ENCODE measurements around the gene EI24. TPM values are rescaled to one million over a fixed set of nuclear protein-coding genes. Genes with fewer than 3 reads are reported as not detected.

Gene EI24
- total RNA-seq, 4 donors from 2014 or later, result 53.9 to 107 (median 80.4) TPM

GRCh38 chr11:125551835-125552342 lies 17.4 kb upstream of the EI24 start:
- H3K4me1 ChIP-seq, result no peaks in the 10 kb centered on the region
- in situ Hi-C loops (cut with MboI; ENCODE audit: low pct_ligation_motif_present in 1 of 4, low pct_unique_long_range_greater_than_20kb in 1 of 4, low sequenced_read_pairs in 3 of 4) (no loop called here), intact Hi-C loops (cut with DNase I; ENCODE audit: low total_unique reads) (no loop called here)
- no peak for TF ChIP-seq POLR2A (IDR thresholded peaks at IDR 0.05)
- no peak for TF ChIP-seq CTCF (IDR thresholded peaks at IDR 0.05)
- no peak for TF ChIP-seq EP300 (IDR thresholded peaks at IDR 0.05; ENCODE audit: low read depth)
- peaks cover 18 to 20% of the 10 kb centered on the region in 2 donors for H3K9me3 ChIP-seq
- DNase-seq, result no peak
- no peak overlapping the region for H3K27ac ChIP-seq
- H3K36me3 ChIP-seq, result no peaks in the 10 kb centered on the region
- 20 to 31% methylated on average over 1 of the region's 1 CpG for WGBS, 2 donors (ENCODE audit: low coverage in 1 of 2)
- H3K4me3 ChIP-seq, result no peak overlapping the region
- no peaks in the 10 kb centered on the region for H3K27me3 ChIP-seq

- peaks cover 18 to 20% of the 10 kb centered on the region in 2 donors for H3K9me3 ChIP-seq
- no peaks in the 10 kb centered on the region for H3K4me1 ChIP-seq
- no peaks in the 10 kb centered on the region for H3K27me3 ChIP-seq
- no peak for DNase-seq
- 83 to 92% methylated on average over 2 of the region's 2 CpGs for WGBS, 2 donors (ENCODE audit: low coverage in 1 of 2)
- no peak overlapping the region for H3K27ac ChIP-seq
- intact Hi-C loops (cut with DNase I; ENCODE audit: low total_unique reads), result no loop called here
- no peaks in the 10 kb centered on the region for H3K36me3 ChIP-seq
- no peak overlapping the region for H3K4me3 ChIP-seq
- in situ Hi-C loops (cut with MboI; ENCODE audit: low pct_ligation_motif_present in 1 of 4, low pct_unique_long_range_greater_than_20kb in 1 of 4, low sequenced_read_pairs in 3 of 4), result no loop called here
- TF ChIP-seq POLR2AphosphoS5 (IDR thresholded peaks at IDR 0.05) (no peak), CTCF (IDR thresholded peaks at IDR 0.05) (no peak), EP300 (IDR thresholded peaks at IDR 0.05; ENCODE audit: low read depth) (no peak), POLR2A (IDR thresholded peaks at IDR 0.05) (no peak)
These were observed 16.4 kb upstream of the EI24 start for GRCh38 chr11:125552927-125553326.

GRCh38 chr11:125553357-125553756 lies 15.9 kb upstream of the EI24 start:
- in situ Hi-C loops (cut with MboI; ENCODE audit: low pct_ligation_motif_present in 1 of 4, low pct_unique_long_range_greater_than_20kb in 1 of 4, low sequenced_read_pairs in 3 of 4), result no loop called here
- intact Hi-C loops (cut with DNase I; ENCODE audit: low total_unique reads), result no loop called here
- Histone ChIP-seq H3K27me3 (no peaks in the 10 kb centered on the region), H3K4me3 (no peak overlapping the region), H3K4me1 (no peaks in the 10 kb centered on the region), H3K36me3 (no peaks in the 10 kb centered on the region), H3K9me3 (peaks cover 18 to 20% of the 10 kb centered on the region in 2 donors), H3K27ac (no peak overlapping the region)
- TF ChIP-seq POLR2A (IDR thresholded peaks at IDR 0.05), result no peak
- no peak for DNase-seq
- WGBS, 2 donors (ENCODE audit: low coverage in 1 of 2), result 96 to 100% methylated on average over 1 of the region's 1 CpG

GRCh38 chr11:125554038-125554437 lies 15.2 kb upstream of the EI24 start:
- intact Hi-C loops (cut with DNase I; ENCODE audit: low total_unique reads) (no loop called here), in situ Hi-C loops (cut with MboI; ENCODE audit: low pct_ligation_motif_present in 1 of 4, low pct_unique_long_range_greater_than_20kb in 1 of 4, low sequenced_read_pairs in 3 of 4) (no loop called here)
- 62 to 92% methylated on average over 2 to 3 of the region's 3 CpGs for WGBS, 2 donors (ENCODE audit: low coverage in 1 of 2)
- Histone ChIP-seq H3K4me1 (no peaks in the 10 kb centered on the region), H3K27ac (no peak overlapping the region), H3K9me3 (peaks cover 18 to 20% of the 10 kb centered on the region in 2 donors), H3K4me3 (no peak overlapping the region), H3K36me3 (no peaks in the 10 kb centered on the region), H3K27me3 (no peaks in the 10 kb centered on the region)
- TF ChIP-seq CTCF (IDR thresholded peaks at IDR 0.05) (no peak), POLR2A (IDR thresholded peaks at IDR 0.05) (no peak), POLR2AphosphoS5 (IDR thresholded peaks at IDR 0.05) (no peak), EP300 (IDR thresholded peaks at IDR 0.05; ENCODE audit: low read depth) (no peak)
- no peak for DNase-seq

- Histone ChIP-seq H3K27ac (no peak overlapping the region), H3K4me1 (no peaks in the 10 kb centered on the region), H3K4me3 (no peak overlapping the region), H3K27me3 (no peaks in the 10 kb centered on the region), H3K9me3 (no peaks in the 10 kb centered on the region), H3K36me3 (no peaks in the 10 kb centered on the region)
- TF ChIP-seq EP300 (IDR thresholded peaks at IDR 0.05; ENCODE audit: low read depth), result no peak
- intact Hi-C loops (cut with DNase I; ENCODE audit: low total_unique reads) (no loop called here), in situ Hi-C loops (cut with MboI; ENCODE audit: low pct_ligation_motif_present in 1 of 4, low pct_unique_long_range_greater_than_20kb in 1 of 4, low sequenced_read_pairs in 3 of 4) (no loop called here)
- no peak for DNase-seq
- WGBS, 2 donors (ENCODE audit: low coverage in 1 of 2), result 85 to 86% methylated on average over 2 to 3 of the region's 3 CpGs
These were observed 9.4 kb upstream of the EI24 start for GRCh38 chr11:125559888-125560287.
